HepG2 (cell line): ENCODE data around the gene TNFSF13B.

ENCODE experiments used
- ARNT ChIP-seq: fragments of 450-650 bp; IDR thresholded peaks from 2 replicates; pipeline ENCODE4 v1.6.1; 2017
- CBX2 ChIP-seq, 2 experiments: fragments of 200-600 bp in 1 of 2; sonication (generic); formaldehyde crosslinking in 1 of 2; IDR thresholded peaks; 2 replicates each; pipeline versions ENCODE4 v1.7.0 to v1.8.1; 2018 to 2022; ENCODE audit warnings: low read depth in 2 of 2, low read length in 1 of 2, mild to moderate bottlenecking in 1 of 2, missing genetic modification reagents in 1 of 2
- CREB1 ChIP-seq, 2 experiments: fragments of 450-650 bp in 1 of 2; IDR thresholded peaks; 2 replicates each; pipeline ENCODE4 v1.6.1; 2016 to 2017; ENCODE audit warnings: control low read depth in 1 of 2, mild to moderate bottlenecking in 1 of 2, missing compliant biosample characterization in 1 of 2, missing genetic modification characterization in 1 of 2
- MIXL1 ChIP-seq: IDR thresholded peaks from 2 replicates; pipeline ENCODE4 v1.6.1; 2016
- POLR2A ChIP-seq, 2 experiments: IDR thresholded peaks; 2 replicates each; pipeline ENCODE4 v1.6.1; 2011; ENCODE audit warnings: low read depth in 2 of 2, low read length in 2 of 2, mild to moderate bottlenecking in 1 of 2, moderate library complexity in 1 of 2; ENCODE audit not compliant: insufficient read depth in 1 of 2
- PTBP1 ChIP-seq: fragments of 200-400 bp; formaldehyde crosslinking; IDR thresholded peaks from 2 replicates; pipeline ENCODE4 v1.6.1; 2018; ENCODE audit warnings: low read length, low read depth; ENCODE audit not compliant: poor library complexity, severe bottlenecking
- ZNF343 ChIP-seq: sonication (generic); formaldehyde crosslinking; IDR thresholded peaks from 2 replicates; pipeline ENCODE4 v1.4.0; 2020; ENCODE audit warnings: mild to moderate bottlenecking, missing genetic modification reagents
- ZNF589 ChIP-seq: sonication (generic); formaldehyde crosslinking; conservative IDR thresholded peaks from 2 replicates; pipeline ENCODE4 v1.8.0; 2022; ENCODE audit warnings: mild to moderate bottlenecking, moderate library complexity, missing genetic modification reagents
- TF ChIP-seq, protein P1 (sequence below): sonication (generic); formaldehyde crosslinking; IDR thresholded peaks from 2 replicates; pipeline ENCODE4 v1.4.0; 2020; ENCODE audit warnings: low read depth, missing genetic modification reagents
- TF ChIP-seq, protein P2 (sequence below): sonication (generic); formaldehyde crosslinking; IDR thresholded peaks from 2 replicates; pipeline ENCODE4 v1.5.0; 2020; ENCODE audit warnings: mild to moderate bottlenecking, missing genetic modification reagents, moderate library complexity

DNA sequence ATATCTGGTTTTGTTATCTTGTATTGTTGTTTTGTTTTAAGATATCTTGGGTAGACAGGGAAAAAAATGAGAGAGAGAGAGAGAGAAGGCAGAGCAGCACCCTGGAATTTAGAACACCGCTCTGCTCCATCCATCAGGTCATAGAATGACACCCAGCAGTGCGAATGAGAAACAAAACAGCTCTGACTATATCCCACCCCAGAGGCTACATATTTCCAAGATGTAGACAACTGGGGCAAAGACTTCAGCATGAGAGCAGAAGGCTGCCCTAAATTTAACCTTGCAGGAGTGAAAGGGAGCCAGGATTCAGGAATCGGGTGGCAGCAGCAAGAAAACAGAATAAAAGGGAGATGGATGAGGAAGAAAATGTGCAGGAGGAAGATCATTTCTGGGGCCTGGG, 46.5 kb downstream of the TNFSF13B start:
- no peak for TF ChIP-seq MIXL1
- TF ChIP-seq ZNF589 (CRISPR knock-in tag) = no peak
- no peak for TF ChIP-seq CBX2 (IDR thresholded peaks at IDR 0.05; ENCODE audit: low read depth, low read length)
- TF ChIP-seq CBX2 (CRISPR knock-in tag; IDR thresholded peaks at IDR 0.05; ENCODE audit: low read depth) = no peak
- TF ChIP-seq ZNF343 (CRISPR knock-in tag) = no peak
- TF ChIP-seq PTBP1 = no peak
- no peak for TF ChIP-seq ARNT
- TF ChIP-seq CREB1 (IDR thresholded peaks at IDR 0.05) = no peak
- no peak for TF ChIP-seq CREB1 (CRISPR knock-in tag; IDR thresholded peaks at IDR 0.05)
- TF ChIP-seq, protein P1, sequence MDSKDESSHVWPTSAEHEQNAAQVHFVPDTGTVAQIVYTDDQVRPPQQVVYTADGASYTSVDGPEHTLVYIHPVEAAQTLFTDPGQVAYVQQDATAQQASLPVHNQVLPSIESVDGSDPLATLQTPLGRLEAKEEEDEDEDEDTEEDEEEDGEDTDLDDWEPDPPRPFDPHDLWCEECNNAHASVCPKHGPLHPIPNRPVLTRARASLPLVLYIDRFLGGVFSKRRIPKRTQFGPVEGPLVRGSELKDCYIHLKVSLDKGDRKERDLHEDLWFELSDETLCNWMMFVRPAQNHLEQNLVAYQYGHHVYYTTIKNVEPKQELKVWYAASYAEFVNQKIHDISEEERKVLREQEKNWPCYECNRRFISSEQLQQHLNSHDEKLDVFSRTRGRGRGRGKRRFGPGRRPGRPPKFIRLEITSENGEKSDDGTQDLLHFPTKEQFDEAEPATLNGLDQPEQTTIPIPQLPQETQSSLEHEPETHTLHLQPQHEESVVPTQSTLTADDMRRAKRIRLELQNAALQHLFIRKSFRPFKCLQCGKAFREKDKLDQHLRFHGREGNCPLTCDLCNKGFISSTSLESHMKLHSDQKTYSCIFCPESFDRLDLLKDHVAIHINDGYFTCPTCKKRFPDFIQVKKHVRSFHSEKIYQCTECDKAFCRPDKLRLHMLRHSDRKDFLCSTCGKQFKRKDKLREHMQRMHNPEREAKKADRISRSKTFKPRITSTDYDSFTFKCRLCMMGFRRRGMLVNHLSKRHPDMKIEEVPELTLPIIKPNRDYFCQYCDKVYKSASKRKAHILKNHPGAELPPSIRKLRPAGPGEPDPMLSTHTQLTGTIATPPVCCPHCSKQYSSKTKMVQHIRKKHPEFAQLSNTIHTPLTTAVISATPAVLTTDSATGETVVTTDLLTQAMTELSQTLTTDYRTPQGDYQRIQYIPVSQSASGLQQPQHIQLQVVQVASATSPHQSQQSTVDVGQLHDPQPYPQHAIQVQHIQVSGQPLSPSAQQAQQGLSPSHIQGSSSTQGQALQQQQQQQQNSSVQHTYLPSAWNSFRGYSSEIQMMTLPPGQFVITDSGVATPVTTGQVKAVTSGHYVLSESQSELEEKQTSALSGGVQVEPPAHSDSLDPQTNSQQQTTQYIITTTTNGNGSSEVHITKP (CRISPR knock-in tag) = no peak
- TF ChIP-seq, protein P2, sequence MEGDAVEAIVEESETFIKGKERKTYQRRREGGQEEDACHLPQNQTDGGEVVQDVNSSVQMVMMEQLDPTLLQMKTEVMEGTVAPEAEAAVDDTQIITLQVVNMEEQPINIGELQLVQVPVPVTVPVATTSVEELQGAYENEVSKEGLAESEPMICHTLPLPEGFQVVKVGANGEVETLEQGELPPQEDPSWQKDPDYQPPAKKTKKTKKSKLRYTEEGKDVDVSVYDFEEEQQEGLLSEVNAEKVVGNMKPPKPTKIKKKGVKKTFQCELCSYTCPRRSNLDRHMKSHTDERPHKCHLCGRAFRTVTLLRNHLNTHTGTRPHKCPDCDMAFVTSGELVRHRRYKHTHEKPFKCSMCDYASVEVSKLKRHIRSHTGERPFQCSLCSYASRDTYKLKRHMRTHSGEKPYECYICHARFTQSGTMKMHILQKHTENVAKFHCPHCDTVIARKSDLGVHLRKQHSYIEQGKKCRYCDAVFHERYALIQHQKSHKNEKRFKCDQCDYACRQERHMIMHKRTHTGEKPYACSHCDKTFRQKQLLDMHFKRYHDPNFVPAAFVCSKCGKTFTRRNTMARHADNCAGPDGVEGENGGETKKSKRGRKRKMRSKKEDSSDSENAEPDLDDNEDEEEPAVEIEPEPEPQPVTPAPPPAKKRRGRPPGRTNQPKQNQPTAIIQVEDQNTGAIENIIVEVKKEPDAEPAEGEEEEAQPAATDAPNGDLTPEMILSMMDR = no peak
- TF ChIP-seq POLR2A (IDR thresholded peaks at IDR 0.05; ENCODE audit: insufficient read depth in 1 of 2, low read depth in 2 of 2, low read length in 2 of 2) = no peak
